ENCODE measurements around the gene SMIM28.
"Not testable (repeated sequence)": the region's sequence is repeated elsewhere in the genome, so short reads cannot be mapped to it uniquely, and the experiment has no call there.

The SMIM28 gene

DNA sequence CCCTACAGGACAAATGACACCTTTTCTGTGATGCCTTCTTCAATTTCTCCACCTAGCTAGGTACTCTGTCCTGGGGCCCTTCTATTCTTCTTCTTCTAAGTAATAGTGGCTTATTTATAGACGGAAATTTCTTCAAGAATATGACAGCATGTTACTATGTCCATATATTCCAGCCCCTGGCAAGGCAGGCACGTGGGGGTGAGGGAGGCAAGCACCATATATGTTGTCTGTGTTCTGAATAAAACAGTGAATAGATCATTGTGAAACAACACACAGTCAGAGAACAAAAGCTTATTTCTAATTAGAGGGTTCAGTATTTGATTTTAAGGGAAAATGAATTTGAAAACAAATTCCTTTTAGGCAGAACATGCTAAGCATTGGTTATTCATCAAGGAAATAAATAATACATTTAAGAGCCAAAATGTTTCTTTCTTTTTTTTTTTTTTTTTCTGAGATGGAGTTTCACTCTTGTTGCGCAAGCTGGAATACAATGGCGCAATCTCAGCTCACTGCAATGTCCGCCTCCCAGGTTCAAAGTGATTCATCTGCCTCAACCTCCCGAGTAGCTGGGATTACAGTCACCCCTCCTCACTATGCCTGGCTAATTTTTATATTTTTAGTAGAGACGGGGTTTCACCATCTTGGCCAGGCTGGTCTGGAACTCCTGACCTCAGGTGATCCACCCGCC, 32.5 kb downstream of the SMIM28 start:
- DNase-seq = no peak

DNA sequence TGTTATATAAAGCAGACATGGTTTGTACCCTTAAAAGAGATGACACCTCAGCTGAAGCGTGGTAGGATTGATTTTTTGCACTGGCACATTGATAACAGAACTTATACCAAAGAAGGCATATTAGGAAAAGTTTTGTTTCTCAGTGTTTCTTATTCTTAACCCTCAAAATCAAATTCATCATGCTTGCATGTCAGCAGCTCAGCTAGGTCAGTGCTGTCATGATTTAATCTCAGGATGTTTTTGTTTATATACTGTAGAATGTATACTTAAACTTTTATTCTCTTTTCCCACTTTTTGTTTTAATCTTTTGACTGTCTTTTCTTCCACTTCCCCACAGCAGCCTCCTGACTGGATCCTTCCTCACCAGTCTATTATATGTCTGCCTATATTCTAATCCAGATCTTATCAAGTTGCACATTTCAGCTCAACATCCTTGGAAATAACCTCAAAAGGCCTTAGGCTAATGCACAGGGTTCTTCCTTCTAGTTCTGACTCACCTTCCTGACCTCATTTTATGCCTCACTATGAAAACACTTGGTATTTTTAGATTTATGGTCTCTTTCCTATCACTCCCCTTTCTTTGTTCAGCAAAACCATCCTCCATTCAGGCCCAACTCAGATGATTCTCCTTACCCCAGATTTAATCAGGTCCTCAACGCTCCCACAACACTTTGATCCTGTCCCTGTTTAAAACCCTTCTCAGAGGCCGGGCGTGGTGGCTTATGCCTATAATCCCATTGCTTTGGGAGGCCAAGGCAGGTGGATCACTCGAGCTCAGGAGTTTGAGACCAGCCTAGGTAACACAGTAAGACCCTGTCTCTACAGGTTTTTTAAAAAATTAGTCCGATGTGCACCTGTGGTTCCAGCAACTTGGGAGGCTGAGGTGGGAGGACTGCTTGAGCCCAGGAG, 33.5 kb downstream of the SMIM28 start:
- DNase-seq = no peak

DNA sequence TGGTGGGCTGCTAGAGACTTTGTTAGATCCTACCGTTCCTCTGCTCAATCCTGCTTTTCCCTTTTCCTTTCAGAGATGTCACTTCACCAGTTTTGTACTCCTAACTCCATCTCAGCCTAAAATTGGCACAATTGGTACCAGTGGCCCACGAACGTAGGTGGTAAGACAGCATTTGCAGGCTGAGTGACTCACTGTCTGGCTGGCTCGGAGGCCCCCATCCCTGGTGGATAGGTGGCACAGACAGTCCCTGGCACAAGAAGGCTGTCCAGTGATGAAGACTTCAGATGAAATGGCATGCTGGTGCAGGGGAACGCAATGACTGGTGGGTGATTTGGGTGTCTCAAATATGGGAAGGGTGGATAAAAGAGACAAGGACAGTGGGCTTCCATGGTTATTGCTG, 37.4 kb downstream of the SMIM28 start:
- DNase-seq = no peak

DNA sequence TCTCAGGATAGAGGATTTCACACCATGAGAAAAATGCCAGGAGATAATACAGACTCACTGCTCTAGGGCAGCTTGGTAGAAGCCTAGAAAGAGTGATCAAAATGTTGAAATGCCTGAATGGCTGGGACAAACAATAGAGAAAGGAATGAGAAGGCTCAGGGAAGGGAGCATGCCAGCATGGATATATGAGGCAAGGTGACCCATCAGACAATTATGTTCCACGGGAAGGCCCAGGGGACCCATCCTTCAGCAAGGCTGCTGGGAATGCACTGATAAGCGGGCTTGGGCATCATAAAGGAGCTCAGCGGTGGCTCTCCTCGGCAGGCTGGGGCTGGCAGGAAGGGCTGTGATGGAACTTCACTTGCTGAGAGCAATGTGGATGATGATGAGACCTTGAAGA, 38.5 kb downstream of the SMIM28 start:
- DNase-seq = no peak

DNA sequence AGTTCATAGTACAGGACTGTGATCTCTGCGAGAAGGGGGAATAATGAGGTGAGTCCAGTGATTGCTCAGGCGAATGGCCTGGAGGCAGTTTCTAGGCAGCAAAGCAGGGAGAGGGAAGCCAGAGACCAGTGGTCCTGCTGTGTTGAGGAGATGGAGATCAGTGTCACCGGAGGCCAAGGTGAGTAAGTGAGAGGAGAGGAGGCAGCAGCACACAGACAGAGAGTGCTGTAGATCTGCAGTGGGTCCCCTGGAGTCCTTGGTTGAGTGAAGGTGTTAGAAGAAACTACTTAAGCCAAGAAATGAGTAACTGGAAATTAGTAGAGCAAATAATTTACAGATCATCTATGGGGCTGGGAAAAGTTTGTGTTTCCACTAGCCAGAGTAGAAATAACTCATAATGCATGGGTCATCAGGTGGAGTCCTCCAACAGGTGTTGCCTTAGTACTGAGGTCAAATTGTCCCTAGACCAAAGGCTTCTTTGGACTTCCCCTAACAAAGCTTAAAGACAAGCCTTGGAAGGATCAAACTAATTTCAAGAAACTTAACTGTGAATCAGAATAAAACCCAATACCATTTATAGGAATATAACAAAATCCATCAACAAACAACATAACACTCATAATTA, 39.9 kb downstream of the SMIM28 start:
- DNase-seq = no peak

DNA sequence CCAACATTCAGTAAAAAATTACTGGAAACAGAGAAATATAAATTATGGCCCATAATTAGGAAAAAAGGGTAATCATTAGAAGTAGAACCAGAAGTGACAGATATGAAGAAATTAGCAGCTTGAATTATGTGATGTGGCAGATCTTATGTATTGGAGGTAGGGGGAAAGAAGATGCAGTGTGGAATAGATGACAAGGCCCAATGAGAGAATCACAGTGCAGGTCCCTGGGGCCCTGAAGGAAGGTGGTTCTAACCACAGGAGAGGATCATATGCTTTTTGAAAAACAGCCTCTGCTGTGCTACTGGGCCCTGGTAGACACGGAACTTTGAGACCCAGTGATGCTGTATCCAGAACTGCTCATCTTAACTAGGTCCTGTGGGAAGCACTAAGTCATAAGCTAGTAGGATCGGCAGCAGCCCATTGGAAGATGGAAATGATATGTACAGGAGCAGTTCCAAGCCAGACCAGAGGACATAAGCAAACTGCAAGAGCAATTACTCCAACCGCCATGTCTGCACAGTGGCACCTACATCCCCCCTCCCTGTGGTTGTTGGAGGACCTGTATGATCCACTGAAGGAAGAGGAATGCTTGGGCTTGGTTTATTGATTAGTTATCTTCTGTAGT, 40.5 kb downstream of the SMIM28 start:
- no peak for DNase-seq

DNA sequence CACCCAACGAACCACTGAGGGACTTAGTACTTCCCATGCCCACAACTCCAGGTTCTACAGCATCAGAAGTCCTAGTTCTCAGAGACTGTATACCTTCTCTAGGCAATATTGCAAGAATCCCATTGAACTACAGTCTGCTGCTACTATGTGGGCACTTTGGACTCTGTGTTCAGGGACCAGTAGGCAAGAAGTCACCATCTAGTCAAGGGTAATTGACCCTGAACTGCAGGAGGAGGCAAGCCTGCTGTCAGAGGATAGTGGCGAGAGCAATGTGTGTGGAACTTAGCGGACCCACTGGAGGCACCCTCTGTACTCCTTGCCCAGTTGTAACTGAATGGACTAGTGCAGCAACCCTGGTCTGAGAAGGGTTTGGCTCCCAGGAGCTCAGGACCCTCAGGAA, 42.1 kb downstream of the SMIM28 start:
- no peak for DNase-seq

DNA sequence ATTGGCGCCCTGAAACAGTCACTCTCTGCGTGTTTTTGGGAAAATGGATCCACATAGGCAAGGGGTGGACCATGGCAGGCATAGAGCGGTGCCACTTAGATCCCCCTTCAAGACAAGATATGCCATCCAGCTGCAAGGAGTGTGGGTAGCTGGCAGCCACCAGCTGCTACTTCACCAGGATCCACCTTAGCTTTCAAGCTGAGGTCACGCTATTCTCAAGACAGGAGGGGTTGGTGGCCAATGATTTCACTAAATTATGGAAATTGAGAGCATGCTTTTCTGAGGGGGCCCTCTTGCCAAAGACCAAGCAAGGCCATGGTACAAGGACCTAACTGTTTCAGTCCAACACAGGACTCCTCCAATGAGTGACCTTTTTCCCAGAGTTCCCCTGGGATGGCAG, 42.7 kb downstream of the SMIM28 start:
- no peak for DNase-seq

DNA sequence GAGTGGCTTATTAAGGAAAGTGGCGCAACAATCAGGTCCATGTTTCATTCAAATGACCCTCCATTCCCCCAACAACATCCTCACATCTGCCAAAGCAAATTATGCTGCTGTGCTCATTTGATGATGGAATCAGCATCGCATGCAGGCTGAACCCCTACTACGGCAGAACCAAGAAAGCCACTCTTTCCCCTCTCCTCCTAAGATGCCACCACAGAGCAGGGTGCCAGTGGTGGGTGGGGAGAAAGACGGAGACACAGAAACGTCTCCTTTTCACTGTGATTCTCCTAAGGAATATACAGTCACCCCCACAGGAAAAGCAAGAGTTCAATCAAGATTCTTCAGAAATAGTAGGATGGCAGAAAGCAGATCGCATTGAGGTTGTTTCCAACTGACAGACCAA, 43.4 kb downstream of the SMIM28 start:
- no peak for DNase-seq

DNA sequence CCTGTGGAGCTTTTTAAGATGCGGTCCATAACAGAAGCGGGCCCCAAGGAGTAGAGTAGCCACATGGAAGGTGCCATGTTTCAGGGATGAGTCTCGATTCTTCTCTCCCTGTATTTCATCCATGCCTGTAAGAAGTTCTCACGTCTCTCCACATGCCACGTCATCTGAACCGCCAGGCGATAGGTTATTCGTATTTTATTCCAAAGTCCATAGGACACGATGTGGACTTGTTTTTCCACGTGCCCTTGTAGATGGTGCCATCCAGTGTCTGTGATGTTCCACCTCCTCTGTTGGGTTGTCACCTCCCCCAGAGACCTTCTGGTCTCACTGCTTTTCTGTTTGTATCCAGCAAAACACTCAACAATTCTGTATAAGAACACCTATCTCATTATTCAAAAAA, 43.9 kb downstream of the SMIM28 start:
- no peak for DNase-seq

DNA sequence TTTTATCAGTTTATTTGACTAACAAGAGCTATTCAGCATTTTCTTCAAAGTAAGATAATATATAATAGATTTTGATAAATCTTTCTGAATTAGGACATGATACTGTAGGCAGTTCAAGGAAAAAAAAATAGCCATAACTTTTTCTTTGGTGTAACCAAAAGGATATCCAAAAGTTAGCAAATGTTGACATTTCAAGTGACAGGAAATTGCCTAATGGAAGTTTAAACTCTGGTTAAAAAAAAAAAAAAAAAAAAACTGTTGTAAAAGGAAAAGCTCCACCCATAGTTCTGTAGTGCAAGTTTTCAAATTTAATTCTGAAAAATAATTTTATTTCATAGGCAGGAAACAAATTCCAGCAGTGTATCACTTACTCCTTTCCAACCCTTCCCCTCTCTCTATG, 45.2 kb downstream of the SMIM28 start:
- DNase-seq = no peak

DNA sequence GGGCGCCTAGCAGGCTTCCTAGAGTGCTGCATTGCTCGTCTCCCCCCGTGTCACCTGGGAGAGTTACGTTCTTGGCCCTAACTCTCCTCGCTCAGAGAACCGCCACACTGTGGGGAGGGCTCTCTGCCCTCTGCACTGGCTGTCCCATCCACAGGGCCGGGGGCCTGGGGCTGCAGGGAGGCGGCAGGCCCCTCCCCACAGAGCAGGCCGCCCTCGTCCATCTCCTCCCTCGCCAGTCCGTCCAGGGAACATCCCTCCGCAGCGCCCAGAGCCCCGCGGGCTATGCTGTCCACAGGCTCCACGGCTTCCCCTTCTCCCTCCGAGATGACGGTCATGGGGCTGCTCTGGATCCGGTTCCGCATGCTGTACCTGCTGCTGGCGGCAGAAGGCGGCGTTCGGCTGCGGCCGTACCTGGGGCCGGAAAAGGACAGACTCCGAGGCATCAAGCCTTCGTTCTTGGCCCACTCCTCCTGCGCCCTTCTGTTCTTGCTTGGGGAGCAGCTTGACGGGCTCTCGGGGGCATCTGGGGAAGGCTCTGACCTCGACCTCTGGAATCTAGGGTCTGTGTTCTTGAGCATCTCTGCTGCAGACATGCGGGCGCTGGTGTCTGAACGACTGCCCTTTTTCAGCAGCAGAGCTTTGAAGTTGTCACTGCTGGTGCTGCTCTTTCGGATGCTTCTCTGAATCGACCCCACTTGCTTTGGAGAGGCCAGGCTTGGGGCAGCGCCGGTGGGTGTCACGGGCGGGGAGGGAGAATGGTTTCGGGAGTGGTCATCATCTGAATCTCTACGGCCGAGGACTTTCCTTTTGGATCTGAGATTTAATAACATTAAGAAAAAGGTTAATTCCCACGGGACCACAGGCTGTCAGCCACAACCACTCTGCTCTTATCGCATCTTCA, 46.5 kb downstream of the SMIM28 start:
- DNase-seq = no peak

DNA sequence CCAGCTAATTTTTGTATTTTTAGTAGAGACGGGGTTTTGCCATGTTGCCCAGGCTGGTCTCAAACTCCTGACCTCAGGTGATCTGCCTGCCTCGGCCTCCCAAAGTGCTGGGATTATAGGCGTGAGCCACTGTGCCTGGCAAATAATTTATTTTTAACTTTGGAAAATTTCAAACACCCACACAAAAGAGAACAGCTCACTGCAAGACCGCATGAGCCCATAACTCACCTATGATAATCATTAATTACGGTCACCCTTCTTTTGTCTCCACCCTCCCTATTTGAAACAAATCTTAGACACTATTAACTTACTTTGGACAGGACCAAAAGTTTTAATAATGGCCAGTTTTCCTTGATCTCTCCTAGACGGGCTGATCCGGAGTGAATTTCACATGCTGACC, 47.6 kb downstream of the SMIM28 start:
- DNase-seq = not testable (repeated sequence)

DNA sequence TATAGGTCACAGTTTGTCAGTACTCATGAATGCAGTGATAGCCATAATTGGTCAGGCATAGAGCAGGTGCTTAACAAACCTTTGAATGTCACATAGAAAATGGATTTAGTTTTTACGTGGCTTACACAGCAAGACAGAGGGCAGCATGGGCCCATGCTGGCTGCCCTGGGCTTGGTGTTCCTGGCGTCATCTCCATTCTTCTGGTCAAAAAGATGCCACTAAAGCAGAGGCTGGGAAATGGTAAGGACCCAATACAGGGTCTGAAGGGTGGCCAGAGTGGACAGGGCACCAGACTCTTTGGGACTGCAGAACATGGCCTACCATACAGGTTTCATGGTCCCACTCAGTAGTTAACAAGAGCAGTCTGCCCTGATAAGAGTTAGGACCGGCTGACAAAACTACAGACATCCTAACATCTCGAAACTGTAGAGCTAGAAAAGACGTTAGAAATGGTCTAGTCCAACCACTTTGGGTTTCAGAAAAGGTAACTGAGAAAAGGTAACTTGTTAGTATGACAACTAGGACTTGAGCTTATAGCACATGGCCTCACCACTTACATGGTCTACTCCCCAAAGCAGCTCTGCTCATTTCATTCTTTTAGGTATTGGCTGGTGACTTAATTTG, 48.9 kb downstream of the SMIM28 start:
- DNase-seq = no peak

DNA sequence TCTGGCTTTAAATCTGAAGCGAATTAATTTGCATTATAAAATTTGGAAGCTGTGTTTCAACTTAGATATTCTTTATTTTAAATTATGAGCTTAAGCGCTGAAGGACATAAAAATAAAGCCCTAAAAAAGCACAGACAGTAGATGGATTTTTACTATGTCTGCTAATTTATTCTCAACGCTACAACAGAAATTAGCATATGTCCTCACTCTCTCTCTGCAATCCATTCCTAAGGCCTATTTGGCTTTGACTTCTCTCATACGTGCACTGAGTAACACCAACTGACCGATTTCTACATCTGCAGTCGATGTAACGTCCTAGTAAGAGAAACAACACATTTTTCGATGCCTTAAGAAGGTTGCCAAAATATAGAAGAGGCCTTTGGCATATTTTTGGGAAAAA, 50.0 kb downstream of the SMIM28 start:
- no peak for DNase-seq

DNA sequence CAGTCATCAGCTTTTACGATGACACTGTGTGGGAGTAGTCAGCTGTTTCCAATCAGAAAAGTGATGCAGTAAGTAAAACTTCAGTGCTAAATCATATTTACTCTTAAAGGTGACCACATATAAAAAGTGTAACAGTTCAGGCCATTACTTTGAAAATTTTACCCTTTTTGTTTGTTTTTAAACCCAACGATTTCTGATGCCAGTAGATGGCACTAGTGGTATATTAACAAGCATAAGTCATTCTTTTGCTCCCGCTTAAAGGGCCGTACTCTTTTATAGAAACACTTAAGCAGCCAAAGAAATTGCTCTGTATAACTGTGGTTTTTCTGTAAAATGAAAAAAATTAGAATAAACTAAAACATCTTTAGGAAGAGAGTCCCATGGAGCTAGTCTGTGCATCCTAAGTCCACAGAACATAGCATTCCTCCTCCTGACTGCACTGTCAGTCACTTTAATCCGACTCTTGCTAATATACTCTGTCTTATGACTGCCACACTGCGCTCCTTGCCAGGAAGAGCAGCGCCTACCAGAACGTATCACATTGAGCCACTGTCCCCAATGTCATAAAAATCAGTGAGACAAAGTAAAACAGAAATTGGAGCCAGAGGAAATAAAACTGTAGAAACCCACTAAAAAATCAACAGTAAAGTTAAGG, 51.4 kb downstream of the SMIM28 start:
- no peak for DNase-seq

DNA sequence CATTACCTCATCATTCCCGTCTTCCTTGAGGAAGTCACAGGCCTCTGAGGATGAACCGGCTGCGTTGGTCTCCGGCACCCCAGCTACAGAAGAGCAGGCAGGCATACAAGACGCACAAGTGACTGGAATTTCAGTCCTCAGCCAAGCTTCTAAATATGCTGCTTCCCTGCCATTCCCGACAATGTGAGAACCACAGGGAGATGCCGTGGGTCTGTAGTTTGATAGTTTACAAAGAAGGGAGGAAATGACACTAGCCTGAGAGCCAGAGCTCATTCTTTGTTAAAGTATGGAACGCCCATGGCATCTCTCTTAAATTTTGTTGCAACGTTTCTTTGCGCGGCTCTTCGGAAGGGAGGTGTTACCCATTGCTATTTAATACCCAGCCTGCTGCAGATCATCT, 52.1 kb downstream of the SMIM28 start:
- DNase-seq = no peak

DNA sequence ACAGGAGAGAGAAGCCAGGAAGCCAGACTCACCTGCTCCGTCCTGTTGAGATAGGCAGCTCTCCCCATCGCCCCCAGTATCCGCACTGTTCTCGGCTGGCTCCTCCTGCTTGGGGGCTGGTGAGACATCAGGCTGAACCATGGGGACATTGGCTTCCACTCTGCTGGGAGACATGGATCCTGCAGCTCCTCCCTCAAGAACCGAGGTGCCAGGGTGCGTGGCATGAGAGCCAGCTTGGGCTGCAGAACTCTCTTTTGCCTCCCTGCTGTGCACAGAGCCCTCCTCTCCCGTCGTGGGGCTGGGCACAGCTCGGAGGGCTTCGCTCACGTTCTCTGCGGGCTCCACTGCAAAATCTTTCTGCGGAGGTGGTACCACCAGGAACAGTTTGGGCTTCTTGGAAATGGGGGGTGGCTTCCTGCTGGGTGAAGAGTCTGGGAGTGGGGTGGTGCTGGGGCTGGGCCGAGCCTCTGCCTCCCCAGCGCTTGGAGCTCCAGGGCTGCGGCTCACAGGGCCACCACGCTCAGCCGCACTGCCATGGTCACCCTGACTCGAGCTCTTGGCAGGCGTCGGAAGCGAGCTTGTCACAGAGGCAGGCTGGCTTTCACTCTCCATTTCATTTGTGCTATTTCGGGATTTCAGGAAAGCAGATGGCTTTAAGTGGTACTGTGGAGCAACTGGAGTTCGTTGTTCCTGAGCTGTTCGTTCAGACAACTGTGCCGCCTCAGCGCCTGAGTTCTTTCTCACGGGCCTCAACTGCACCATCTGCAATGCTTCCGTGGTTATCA, 52.8 kb downstream of the SMIM28 start:
- DNase-seq = no peak

DNA sequence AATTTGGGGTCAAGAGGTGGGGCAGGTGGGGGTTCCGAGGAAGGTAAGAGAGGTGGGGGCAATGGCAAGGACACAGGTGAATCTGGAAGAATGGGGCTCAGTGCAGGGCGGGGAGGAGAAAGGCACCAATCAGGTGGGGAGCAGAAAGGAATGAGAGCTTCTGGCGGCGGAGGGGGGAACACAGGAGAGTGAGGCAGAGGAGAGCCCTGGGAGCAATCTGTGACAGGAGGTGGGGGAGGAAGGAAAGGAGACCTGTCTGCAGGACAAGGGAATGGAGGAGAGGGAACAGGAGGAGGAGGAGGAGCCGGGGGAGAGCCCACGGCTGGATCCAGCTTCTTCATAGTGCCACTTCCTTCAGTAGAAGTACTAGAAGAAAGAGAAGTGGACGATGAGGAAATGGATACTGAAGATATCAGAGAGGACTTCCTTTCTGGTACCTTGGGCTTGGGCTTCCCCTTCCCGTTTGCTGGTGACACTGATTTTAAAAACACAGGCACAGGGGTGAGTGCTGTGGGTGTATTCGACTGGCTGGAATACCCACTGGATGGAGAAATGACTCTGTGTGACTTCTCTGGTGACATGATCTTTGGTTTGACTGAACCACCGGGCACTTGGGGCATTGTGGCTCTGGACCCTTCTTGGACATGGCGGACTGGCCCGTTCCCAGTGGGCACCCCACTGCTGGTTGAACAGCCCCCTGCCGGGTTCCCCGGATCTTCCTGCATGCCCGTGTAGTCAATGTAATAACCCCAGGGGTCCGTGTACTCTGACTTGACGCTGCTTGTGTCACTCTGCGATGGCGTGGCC, 53.8 kb downstream of the SMIM28 start:
- no peak for DNase-seq

DNA sequence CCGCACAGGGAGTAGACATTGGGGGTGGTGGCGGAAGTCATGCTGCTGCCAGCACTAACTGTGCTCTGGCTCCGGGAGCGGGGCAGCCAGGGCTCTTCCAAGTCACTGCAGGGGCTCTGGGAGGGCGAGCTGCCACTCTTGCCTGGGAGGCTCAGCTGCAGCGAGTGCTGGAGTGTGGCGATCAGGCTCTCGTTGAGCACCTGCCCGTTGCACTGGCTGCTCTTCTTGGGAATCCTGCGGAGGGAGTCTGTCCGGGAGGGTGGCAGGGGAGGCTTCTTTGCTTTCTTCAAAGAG, 54.3 kb downstream of the SMIM28 start:
- DNase-seq = no peak
